ENCODE data around the gene EXOSC7. TPM values are rescaled to one million over a fixed set of nuclear protein-coding genes. Genes with fewer than 3 reads are reported as not detected.
"Not testable (repeated sequence)": the region's sequence is repeated elsewhere in the genome, so short reads cannot be mapped to it uniquely, and the experiment has no call there.

EXOSC7 gene
- polyA plus RNA-seq: 37.7 TPM

- Mint-ChIP-seq H3K4me3 (peak within 1 kb of the TSS; percentile 92 to 99 (median 97)), H3K9me3 (no peaks in the 10 kb centered on the region), H3K4me1 (peaks cover 33 to 58% (median 48%) of the 10 kb centered on the region in 3 donors), H3K36me3 (peaks cover 2% of the 10 kb centered on the region), H3K27ac (peak within 1 kb of the TSS; percentile 94 to 96 (median 95)), H3K27me3 (no peaks in the 10 kb centered on the region)
Observed at GRCh38 chr3:44976002-44976815, at the start of gene EXOSC7, which contains the start of gene ZDHHC3. TSS of gene EXOSC7 (plus strand) at chr3:44976244. CDS start at chr3:44976278, 34 bp downstream. TSS of gene ZDHHC3 (minus strand) at chr3:44976174. CDS start at chr3:44959436, 16,738 bp downstream.

DNA sequence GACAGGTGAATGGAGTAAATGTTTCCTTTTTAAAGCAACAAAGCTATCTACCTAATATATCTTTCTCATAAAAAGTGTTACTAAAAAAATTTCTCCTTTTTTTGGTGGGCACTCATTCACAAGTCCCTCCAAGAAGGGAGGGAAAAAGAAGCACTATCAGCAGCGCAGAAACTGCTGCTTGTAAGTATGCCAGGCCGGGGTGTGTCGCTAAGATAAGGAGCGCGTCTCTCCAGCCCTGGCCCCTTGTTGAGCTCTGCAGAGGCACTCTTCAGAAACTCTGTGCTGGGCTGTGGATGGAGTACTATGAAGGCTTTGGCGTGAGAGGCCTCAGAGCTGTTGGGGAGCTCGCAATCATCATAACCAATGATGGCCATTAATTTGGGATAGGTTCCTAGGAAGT lies 49.1 kb upstream of the EXOSC7 start:
- no peaks in the 10 kb centered on the region for H3K9me3 Mint-ChIP-seq
- peaks cover 0 to 2% (median 0%) of the 10 kb centered on the region in 3 donors for H3K4me1 Mint-ChIP-seq
- H3K27ac Mint-ChIP-seq: peak overlapping the region in 1 of 3 donors; percentile 9
- no peaks in the 10 kb centered on the region for H3K27me3 Mint-ChIP-seq
- H3K4me3 Mint-ChIP-seq: no peak overlapping the region
- H3K36me3 Mint-ChIP-seq: peaks cover 24% of the 10 kb centered on the region

- Mint-ChIP-seq H3K36me3 (peaks cover 26% of the 10 kb centered on the region), H3K4me3 (no peak overlapping the region), H3K27ac (peak overlapping the region in 1 of 3 donors; percentile 9)
Observed at GRCh38 chr3:44927371-44927770, 48.7 kb upstream of the EXOSC7 start.

GRCh38 chr3:44929782-44930181 lies 46.3 kb upstream of the EXOSC7 start:
- H3K36me3 Mint-ChIP-seq: peaks cover 23% of the 10 kb centered on the region
- peaks cover 0 to 1% (median 0%) of the 10 kb centered on the region in 3 donors for H3K4me1 Mint-ChIP-seq
- H3K27ac Mint-ChIP-seq: no peak overlapping the region

More at GRCh38 chr3:44927371-44927770, 48.7 kb upstream of the EXOSC7 start:
- Mint-ChIP-seq H3K4me1 (peaks cover 0 to 2% (median 0%) of the 10 kb centered on the region in 3 donors), H3K27me3 (no peaks in the 10 kb centered on the region), H3K9me3 (no peaks in the 10 kb centered on the region)

GRCh38 chr3:44930911-44931310 lies 45.1 kb upstream of the EXOSC7 start:
- no peak overlapping the region for H3K27ac Mint-ChIP-seq
- no peaks in the 10 kb centered on the region for H3K4me1 Mint-ChIP-seq

More at GRCh38 chr3:44929782-44930181, 46.3 kb upstream of the EXOSC7 start:
- Mint-ChIP-seq H3K9me3 (no peaks in the 10 kb centered on the region), H3K4me3 (no peak overlapping the region), H3K27me3 (no peaks in the 10 kb centered on the region)

GRCh38 chr3:44931791-44932190 lies 44.3 kb upstream of the EXOSC7 start:
- Mint-ChIP-seq H3K9me3 (no peaks in the 10 kb centered on the region), H3K27ac (no peak overlapping the region), H3K4me1 (no peaks in the 10 kb centered on the region), H3K36me3 (peaks cover 21% of the 10 kb centered on the region), H3K4me3 (no peak overlapping the region), H3K27me3 (no peaks in the 10 kb centered on the region)

More at GRCh38 chr3:44930911-44931310, 45.1 kb upstream of the EXOSC7 start:
- H3K27me3 Mint-ChIP-seq: no peaks in the 10 kb centered on the region
- peaks cover 24% of the 10 kb centered on the region for H3K36me3 Mint-ChIP-seq
- no peak overlapping the region for H3K4me3 Mint-ChIP-seq
- H3K9me3 Mint-ChIP-seq: no peaks in the 10 kb centered on the region

GRCh38 chr3:44932271-44932670 lies 43.8 kb upstream of the EXOSC7 start:
- H3K36me3 Mint-ChIP-seq: peaks cover 17% of the 10 kb centered on the region
- no peaks in the 10 kb centered on the region for H3K27me3 Mint-ChIP-seq
- H3K27ac Mint-ChIP-seq: no peak overlapping the region
- H3K9me3 Mint-ChIP-seq: no peaks in the 10 kb centered on the region
- no peak overlapping the region for H3K4me3 Mint-ChIP-seq
- no peaks in the 10 kb centered on the region for H3K4me1 Mint-ChIP-seq

DNA sequence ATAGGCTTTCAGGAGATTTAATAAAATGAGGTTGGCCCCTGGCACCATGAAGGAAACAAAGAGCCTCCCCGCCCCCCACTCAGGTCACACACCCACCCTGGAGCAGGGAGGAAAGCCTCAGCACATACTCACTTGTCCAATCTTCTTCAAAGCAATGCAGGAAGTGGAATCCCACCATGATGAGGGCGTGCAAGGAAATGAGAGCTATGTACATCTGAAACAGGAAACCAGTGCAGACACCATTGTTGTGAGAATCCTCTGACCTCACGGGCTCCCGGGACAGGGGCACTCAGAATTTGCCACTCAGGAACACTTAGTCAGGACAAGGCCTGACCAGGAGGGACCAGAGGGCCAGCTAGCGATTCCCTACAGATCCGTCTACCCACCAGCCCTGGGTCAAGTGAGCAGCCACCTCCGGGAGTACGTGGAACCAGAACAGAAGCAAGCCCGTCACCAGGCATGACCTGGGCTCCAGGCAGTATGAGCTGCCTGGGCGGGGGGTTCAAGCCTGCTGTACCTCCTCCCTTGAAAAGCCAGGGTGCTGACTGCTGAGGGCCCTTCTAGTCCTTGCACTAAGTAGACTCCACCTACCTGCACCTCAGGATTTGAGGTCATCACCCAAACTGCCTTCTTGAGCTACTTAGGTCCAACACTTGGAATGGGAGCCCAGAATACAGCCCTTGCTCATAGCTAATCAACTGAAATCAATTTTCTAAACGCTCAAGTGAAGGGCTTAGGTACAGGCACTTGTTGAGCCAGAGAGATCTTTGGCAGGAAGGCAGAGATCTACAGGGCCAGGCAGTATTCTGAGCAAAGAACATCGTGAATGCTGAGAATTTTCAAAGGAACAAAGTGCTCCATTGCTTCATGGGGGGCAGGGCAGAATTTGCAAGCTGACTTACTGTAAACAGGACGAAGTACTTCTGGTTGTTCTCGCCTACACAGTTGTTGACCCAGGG lies 42.8 kb upstream of the EXOSC7 start:
- Mint-ChIP-seq H3K4me1 (no peaks in the 10 kb centered on the region), H3K9me3 (no peaks in the 10 kb centered on the region), H3K27me3 (no peaks in the 10 kb centered on the region), H3K27ac (no peak overlapping the region), H3K4me3 (no peak overlapping the region), H3K36me3 (peaks cover 14% of the 10 kb centered on the region)

GRCh38 chr3:44939581-44940036 lies 36.4 kb upstream of the EXOSC7 start:
- H3K9me3 Mint-ChIP-seq: no peaks in the 10 kb centered on the region
- no peak overlapping the region for H3K27ac Mint-ChIP-seq
- H3K36me3 Mint-ChIP-seq: peaks cover 12% of the 10 kb centered on the region
- H3K4me3 Mint-ChIP-seq: no peak overlapping the region
- no peaks in the 10 kb centered on the region for H3K27me3 Mint-ChIP-seq
- H3K4me1 Mint-ChIP-seq: no peaks in the 10 kb centered on the region

- peak overlapping the region in 2 of 3 donors; percentile 39 to 53 for H3K27ac Mint-ChIP-seq
- no peak overlapping the region for H3K4me3 Mint-ChIP-seq
- peaks cover 12% of the 10 kb centered on the region for H3K36me3 Mint-ChIP-seq
- no peaks in the 10 kb centered on the region for H3K9me3 Mint-ChIP-seq
- H3K27me3 Mint-ChIP-seq: no peaks in the 10 kb centered on the region
- H3K4me1 Mint-ChIP-seq: no peaks in the 10 kb centered on the region
Observed at GRCh38 chr3:44942202-44942921, 33.7 kb upstream of the EXOSC7 start.

DNA sequence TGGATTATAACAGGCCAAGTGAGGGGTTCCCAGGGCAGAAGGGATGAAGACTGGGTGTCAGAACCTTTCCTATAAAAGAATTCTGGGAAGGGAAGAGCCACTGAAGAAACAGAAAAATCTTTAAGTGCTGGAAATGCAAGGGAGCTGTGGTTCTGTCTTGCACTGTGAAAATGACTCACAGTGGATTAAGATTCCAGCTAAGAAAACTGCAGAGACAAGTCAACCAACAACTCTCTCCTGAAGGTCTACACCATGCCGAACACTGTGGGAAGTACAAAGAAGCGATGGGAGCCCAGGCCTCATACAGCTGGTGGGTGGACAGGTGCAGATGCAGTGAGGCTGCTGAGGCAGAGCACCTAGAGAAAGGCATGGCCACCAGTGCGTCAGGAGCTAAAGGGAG lies 27.8 kb upstream of the EXOSC7 start:
- H3K9me3 Mint-ChIP-seq: no peaks in the 10 kb centered on the region
- peaks cover 13 to 22% (median 13%) of the 10 kb centered on the region in 3 donors for H3K4me1 Mint-ChIP-seq
- H3K4me3 Mint-ChIP-seq: no peak overlapping the region
- H3K36me3 Mint-ChIP-seq: peaks cover 11% of the 10 kb centered on the region
- no peaks in the 10 kb centered on the region for H3K27me3 Mint-ChIP-seq
- H3K27ac Mint-ChIP-seq: no peak overlapping the region

GRCh38 chr3:44949770-44950169 lies 26.3 kb upstream of the EXOSC7 start:
- H3K27ac Mint-ChIP-seq, H3K9me3 Mint-ChIP-seq, H3K36me3 Mint-ChIP-seq, H3K4me3 Mint-ChIP-seq, H3K27me3 Mint-ChIP-seq: not testable (repeated sequence)
- peaks cover 13 to 25% (median 14%) of the 10 kb centered on the region in 3 donors for H3K4me1 Mint-ChIP-seq

DNA sequence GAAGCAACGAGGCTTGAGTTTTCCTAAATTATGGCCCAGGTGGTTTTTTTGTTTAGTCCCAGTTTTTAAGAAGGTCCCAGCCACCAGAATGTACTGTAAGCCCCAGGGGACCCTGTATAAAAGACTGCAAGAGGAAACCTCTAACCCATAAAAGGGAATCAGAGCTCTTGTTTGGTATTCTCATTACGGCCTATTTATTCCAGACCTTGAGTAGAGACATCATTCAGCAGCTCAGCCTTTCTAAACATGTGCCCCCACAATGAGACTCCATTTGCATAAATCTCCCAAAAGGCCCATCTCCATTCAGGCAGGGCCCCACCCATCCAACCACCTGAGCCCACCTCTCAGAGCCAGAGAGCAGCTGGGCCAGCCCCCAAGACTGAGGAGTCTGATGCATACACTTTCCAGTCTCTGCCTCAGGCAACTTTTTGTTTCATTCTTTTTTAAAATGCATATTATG lies 25.7 kb upstream of the EXOSC7 start:
- H3K9me3 Mint-ChIP-seq: no peaks in the 10 kb centered on the region

DNA sequence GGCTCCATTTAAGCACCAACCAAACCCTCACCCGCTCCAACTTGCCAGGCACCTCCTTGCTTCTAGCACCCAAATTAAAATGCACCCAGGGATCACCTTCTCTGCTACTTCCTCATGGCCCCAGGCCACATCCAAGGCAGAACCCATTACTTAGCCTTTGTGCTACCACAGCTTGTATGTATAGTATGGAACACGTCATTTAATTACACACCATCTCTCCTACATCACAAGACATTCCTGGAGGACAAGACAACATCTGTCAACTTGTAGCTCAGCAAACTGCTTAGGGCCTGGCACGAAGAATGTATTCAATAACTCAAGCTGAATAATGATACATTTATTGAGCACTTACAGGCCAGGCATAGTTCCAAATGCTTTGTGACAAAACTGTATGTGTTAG lies 23.4 kb upstream of the EXOSC7 start:
- H3K4me3 Mint-ChIP-seq: no peak overlapping the region
- no peaks in the 10 kb centered on the region for H3K27me3 Mint-ChIP-seq
- H3K9me3 Mint-ChIP-seq: no peaks in the 10 kb centered on the region
- H3K4me1 Mint-ChIP-seq: peaks cover 28 to 46% (median 36%) of the 10 kb centered on the region in 3 donors
- peaks cover 3% of the 10 kb centered on the region for H3K36me3 Mint-ChIP-seq
- H3K27ac Mint-ChIP-seq: peak overlapping the region in 1 of 3 donors; percentile 27

More for the DNA sequence above, 25.7 kb upstream of the EXOSC7 start:
- peaks cover 17 to 30% (median 17%) of the 10 kb centered on the region in 3 donors for H3K4me1 Mint-ChIP-seq
- H3K27me3 Mint-ChIP-seq: no peaks in the 10 kb centered on the region
- peaks cover 8% of the 10 kb centered on the region for H3K36me3 Mint-ChIP-seq
- no peak overlapping the region for H3K4me3 Mint-ChIP-seq
- no peak overlapping the region for H3K27ac Mint-ChIP-seq

All from IgD-negative memory B cell (primary cell).